Glutamatergic neuron (in vitro differentiated cells): ENCODE results near the gene SNU13. TPM values are rescaled to one million over a fixed set of nuclear protein-coding genes. Genes with fewer than 3 reads are reported as not detected.

Experiments used
- DNase-seq: peaks from one replicate; pipeline ENCODE4 v3.0.0; 2022
- H3K27ac Mint-ChIP-seq: one replicate; pipeline ENCODE4 v1.8.0; 2020; ENCODE audit warnings: mild to moderate bottlenecking, mixed read lengths, inconsistent platforms; ENCODE audit not compliant: unreplicated experiment
- H3K27me3 Mint-ChIP-seq: one replicate; pipeline ENCODE4 v1.8.0; 2020; ENCODE audit warnings: mild to moderate bottlenecking, moderate library complexity, mixed read lengths, inconsistent platforms; ENCODE audit not compliant: unreplicated experiment
- H3K36me3 Mint-ChIP-seq: one replicate; pipeline ENCODE4 v1.8.0; 2020; ENCODE audit warnings: mild to moderate bottlenecking, mixed read lengths, inconsistent platforms; ENCODE audit not compliant: unreplicated experiment
- H3K4me1 Mint-ChIP-seq: one replicate; pipeline ENCODE4 v1.8.0; 2020; ENCODE audit warnings: mild to moderate bottlenecking, low read depth, mixed read lengths, inconsistent platforms; ENCODE audit not compliant: unreplicated experiment
- H3K4me3 Mint-ChIP-seq: one replicate; pipeline ENCODE4 v1.8.0; 2020; ENCODE audit warnings: mild to moderate bottlenecking, mixed read lengths, inconsistent platforms; ENCODE audit not compliant: unreplicated experiment
- H3K9me3 Mint-ChIP-seq: one replicate; pipeline ENCODE4 v1.8.0; 2020; ENCODE audit warnings: mild to moderate bottlenecking, moderate library complexity, mixed read lengths, inconsistent platforms; ENCODE audit not compliant: unreplicated experiment
- total RNA-seq: library from RNA; stranded (reverse); fragmentation: NEBNext Ultra II Directional; extraction: Animal tissue kit (Norgen Biotek cat#: 25700); gene quantifications from one replicate; pipeline ENCODE4 v1.2.1, GENCODE V29; 2021; ENCODE audit not compliant: unreplicated experiment
- TF ChIP-seq, protein P1 (sequence below): fragments of 200-600 bp; sonication (generic); IDR thresholded peaks from one replicate; pipeline ENCODE4 v1.5.0; 2021; ENCODE audit not compliant: partially characterized antibody, unreplicated experiment

SNU13 gene
- total RNA-seq, 1 donor from 2014 or later: 93.5 TPM

- Mint-ChIP-seq H3K4me3 (no peak overlapping the region), H3K4me1 (no peaks in the 10 kb centered on the region), H3K27me3 (no peaks in the 10 kb centered on the region), H3K9me3 (no peaks in the 10 kb centered on the region), H3K36me3 (no peaks in the 10 kb centered on the region), H3K27ac (no peak overlapping the region)
- TF ChIP-seq, protein P1, sequence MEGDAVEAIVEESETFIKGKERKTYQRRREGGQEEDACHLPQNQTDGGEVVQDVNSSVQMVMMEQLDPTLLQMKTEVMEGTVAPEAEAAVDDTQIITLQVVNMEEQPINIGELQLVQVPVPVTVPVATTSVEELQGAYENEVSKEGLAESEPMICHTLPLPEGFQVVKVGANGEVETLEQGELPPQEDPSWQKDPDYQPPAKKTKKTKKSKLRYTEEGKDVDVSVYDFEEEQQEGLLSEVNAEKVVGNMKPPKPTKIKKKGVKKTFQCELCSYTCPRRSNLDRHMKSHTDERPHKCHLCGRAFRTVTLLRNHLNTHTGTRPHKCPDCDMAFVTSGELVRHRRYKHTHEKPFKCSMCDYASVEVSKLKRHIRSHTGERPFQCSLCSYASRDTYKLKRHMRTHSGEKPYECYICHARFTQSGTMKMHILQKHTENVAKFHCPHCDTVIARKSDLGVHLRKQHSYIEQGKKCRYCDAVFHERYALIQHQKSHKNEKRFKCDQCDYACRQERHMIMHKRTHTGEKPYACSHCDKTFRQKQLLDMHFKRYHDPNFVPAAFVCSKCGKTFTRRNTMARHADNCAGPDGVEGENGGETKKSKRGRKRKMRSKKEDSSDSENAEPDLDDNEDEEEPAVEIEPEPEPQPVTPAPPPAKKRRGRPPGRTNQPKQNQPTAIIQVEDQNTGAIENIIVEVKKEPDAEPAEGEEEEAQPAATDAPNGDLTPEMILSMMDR: no peak
- DNase-seq: no peak
These were observed 40.2 kb downstream of the SNU13 start for GRCh38 chr22:41648432-41648831.

GRCh38 chr22:41647771-41648170 is 40.9 kb downstream of the SNU13 start:
- H3K4me3 Mint-ChIP-seq: no peak overlapping the region
- no peak overlapping the region for H3K27ac Mint-ChIP-seq
- TF ChIP-seq, protein P1: no peak
- no peaks in the 10 kb centered on the region for H3K4me1 Mint-ChIP-seq
- H3K9me3 Mint-ChIP-seq: no peaks in the 10 kb centered on the region
- no peaks in the 10 kb centered on the region for H3K27me3 Mint-ChIP-seq
- no peak for DNase-seq
- no peaks in the 10 kb centered on the region for H3K36me3 Mint-ChIP-seq

- H3K4me1 Mint-ChIP-seq: no peaks in the 10 kb centered on the region
- H3K27me3 Mint-ChIP-seq: no peaks in the 10 kb centered on the region
- no peaks in the 10 kb centered on the region for H3K36me3 Mint-ChIP-seq
- no peak for DNase-seq
- TF ChIP-seq, protein P1: no peak
- H3K4me3 Mint-ChIP-seq: no peak overlapping the region
- H3K9me3 Mint-ChIP-seq: peaks cover 2% of the 10 kb centered on the region
- H3K27ac Mint-ChIP-seq: no peak overlapping the region
These were observed 46.1 kb downstream of the SNU13 start for GRCh38 chr22:41642331-41643110.

DNA sequence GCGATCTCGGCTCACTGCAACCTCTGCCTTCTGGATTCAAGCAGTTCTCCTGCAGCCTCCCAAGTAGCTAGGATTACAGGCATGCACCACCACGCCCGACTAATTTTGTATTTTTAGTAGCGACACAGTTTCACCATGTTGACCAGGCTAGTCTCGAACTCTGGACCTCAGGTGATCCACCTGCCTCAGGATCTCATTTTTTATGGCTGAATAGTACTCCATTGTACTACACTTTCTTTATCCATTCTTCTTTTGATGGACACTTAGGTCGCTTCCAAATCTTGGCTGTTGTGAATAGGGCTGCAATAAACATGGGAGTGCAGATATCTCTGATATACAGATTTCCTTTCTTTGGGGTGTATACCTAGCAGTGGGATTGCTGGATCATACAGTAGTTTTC is 46.8 kb downstream of the SNU13 start:
- H3K4me1 Mint-ChIP-seq: no peaks in the 10 kb centered on the region

GRCh38 chr22:41638748-41639147 is 49.9 kb downstream of the SNU13 start:
- TF ChIP-seq, protein P1: no peak
- Mint-ChIP-seq H3K27me3 (no peaks in the 10 kb centered on the region), H3K27ac (peak overlapping the region; percentile 33), H3K36me3 (no peaks in the 10 kb centered on the region), H3K4me3 (no peak overlapping the region), H3K4me1 (no peaks in the 10 kb centered on the region), H3K9me3 (peaks cover 2% of the 10 kb centered on the region)
- DNase-seq: no peak

More for the DNA sequence above, 46.8 kb downstream of the SNU13 start:
- Mint-ChIP-seq H3K27ac (no peak overlapping the region), H3K4me3 (no peak overlapping the region), H3K9me3 (peaks cover 2% of the 10 kb centered on the region), H3K27me3 (no peaks in the 10 kb centered on the region), H3K36me3 (no peaks in the 10 kb centered on the region)
- TF ChIP-seq, protein P1: no peak
- no peak for DNase-seq
